DMS153 treated with DMSO at 0.1 percent for 48 hours (cell line): ENCODE measurements around the gene IFT81.
"Not testable (repeated sequence)": the region's sequence is repeated elsewhere in the genome, so short reads cannot be mapped to it uniquely, and the experiment has no call there.

ENCODE experiments used
- DNase-seq: peaks from one replicate; lab custom pipeline; 2025; ENCODE audit not compliant: unreplicated experiment; lab: John Stamatoyannopoulos, UW

Gene IFT81

GRCh38 chr12:110107369-110108281, 16.5 kb upstream of the IFT81 start:
- no peak for DNase-seq

DNA sequence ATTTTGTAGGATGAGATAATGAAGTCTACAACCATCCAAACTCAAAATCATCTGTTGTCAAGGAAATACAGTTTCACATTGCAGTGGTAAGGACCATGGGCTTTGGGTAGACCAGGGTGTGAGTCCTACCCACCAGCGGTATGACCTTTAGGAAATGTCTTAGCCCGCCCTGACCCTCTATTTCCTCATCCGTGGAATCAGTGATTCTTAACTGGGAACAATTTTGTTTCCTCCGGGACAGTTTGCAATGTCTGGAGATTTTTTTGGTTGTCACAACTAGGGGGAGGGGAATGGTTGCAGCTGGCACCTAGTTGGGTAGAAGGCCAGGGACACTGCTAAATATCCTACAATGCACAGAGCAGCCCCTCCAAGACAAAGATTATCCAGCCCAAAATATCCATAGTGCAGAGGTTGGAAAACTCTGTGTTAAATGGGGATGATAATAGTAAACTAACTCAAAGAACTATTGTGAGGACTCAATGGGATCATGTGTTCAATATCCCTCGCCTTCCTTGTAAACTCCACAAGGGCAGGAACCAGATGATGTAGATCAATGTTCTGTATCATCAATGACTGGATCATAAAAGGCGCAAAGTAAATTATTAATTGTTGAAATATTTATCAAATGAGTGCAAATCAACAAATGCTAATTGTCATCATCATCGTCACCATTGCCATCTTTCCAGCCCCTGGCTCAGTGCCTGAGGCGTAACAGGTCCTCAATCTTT, 15.7 kb upstream of the IFT81 start:
- no peak for DNase-seq

GRCh38 chr12:110109037-110109836, 14.9 kb upstream of the IFT81 start:
- DNase-seq, result no peak

DNA sequence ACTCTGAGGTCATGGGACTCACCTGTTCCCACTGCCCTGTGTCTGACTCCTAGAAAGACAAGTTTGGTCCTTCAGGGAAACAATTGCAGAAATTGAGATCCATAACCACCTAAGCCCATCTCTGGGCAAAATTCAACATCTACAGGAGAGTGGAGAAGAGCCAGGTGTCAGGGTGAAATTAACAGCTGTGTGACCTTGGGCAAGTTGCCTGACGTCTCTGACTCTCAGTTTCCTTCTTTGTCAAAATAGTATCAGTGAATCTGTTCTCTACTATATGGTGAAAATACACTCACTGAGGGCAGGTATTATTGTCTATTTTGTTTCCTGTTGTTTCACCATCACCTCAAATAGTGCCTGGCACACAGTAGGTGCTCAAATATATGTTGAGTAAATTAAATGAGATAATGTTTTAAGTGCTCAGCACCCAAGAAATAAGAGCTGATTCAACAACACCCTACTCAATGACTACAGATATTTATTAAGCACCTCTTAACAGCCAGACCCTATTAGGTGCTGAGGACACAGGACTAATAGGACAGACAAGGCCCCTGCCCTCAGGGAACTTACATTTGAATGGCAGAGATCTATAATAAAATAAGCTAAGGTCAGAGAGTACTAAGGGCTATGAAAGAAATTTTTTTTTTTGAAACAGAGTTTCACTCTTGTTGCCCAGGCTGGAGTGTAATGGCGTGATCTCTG, 14.2 kb upstream of the IFT81 start:
- no peak for DNase-seq

DNA sequence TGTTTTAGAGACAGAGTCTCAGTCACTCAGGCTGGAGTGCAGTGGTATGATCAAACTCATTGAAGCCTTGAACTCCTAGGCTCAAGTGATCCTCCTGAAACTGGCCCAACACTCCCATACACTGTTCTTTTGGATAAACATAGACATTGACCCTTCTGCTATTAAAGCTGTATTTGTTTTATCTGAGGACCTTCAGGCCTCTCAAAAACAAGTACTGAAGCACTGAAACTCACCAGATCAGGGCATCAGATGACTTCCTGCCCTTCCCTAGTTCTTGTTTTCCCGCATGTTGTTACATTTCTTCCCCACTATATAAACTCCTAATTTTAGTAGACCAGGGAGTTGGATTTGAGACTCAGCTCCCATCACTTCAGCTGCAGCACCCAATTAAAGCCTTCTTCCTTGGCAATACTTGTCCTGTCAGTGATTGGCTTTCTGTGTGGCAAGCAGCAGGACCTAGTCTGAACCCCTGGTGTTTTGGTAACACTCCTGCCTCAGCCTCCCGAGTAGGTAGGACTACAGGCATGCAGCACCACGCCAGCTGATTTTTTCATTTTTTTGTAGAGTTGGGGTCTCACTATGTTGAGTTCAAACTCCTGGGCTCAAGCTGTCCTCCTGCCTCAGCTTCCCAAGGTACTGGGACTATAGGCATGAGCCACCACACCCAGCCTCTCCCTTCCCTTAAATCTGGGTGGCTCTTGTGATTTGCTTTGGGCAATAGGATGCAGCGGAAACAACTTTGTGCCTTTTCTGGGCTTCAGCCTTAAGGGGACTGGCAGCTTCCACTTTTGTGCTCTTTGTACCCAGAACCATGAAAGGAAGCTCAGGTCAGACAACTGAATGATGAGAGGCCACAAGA, 12.5 kb upstream of the IFT81 start:
- no peak for DNase-seq

GRCh38 chr12:110112335-110112660, 11.9 kb upstream of the IFT81 start:
- no peak for DNase-seq

DNA sequence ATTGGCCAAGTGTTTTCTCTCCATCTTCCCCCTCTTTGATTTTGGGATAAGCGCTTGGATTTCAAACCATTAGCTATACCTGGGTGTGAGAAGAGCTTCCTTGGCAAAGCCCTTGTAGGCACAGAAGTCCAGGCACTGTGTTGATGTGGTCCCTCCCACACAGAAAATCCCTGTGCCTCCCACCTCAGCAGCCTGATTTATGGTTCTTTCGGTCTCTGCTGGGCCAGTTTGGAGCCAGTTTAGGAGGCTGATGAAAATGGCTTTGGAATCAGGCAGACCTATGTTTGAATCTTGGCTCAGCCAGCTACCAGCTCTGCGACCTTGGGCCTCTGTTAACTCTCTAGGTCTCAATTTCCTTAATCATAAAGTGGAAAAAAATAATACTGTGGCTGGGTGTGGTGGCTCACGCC, 9.6 kb upstream of the IFT81 start:
- no peak for DNase-seq

GRCh38 chr12:110115675-110116074, 8.5 kb upstream of the IFT81 start:
- no peak for DNase-seq

- DNase-seq, result no peak
Observed at GRCh38 chr12:110116623-110117022, 7.5 kb upstream of the IFT81 start.

GRCh38 chr12:110117210-110117609, 6.9 kb upstream of the IFT81 start:
- not testable (repeated sequence) for DNase-seq

- no peak for DNase-seq
Observed at GRCh38 chr12:110117956-110118685, 6.0 kb upstream of the IFT81 start.

GRCh38 chr12:110122929-110123328, 1.2 kb upstream of the IFT81 start:
- DNase-seq, result no peak

DNA sequence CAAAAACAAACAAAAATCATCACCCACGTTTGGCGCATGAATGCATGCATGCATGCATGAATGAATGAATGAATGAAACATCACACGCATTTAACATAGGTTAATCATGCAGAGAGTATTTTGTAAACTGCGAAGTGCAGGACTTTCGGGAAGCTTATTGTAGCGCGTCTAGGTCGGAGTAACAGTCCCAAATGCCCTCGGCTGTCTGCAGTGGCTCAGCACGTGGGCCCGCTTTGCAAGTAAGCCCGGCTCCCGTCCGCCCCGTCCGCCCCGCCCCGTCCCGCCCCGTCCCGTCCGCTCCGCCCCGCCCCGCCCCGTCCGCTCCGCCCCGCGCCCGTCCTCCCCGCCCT, 263 bp upstream of the IFT81 start:
- DNase-seq, result no peak

GRCh38 chr12:110126557-110126956, 2.4 kb downstream of the IFT81 start:
- no peak for DNase-seq

GRCh38 chr12:110134691-110135411, 10.7 kb downstream of the IFT81 start:
- no peak for DNase-seq

DNA sequence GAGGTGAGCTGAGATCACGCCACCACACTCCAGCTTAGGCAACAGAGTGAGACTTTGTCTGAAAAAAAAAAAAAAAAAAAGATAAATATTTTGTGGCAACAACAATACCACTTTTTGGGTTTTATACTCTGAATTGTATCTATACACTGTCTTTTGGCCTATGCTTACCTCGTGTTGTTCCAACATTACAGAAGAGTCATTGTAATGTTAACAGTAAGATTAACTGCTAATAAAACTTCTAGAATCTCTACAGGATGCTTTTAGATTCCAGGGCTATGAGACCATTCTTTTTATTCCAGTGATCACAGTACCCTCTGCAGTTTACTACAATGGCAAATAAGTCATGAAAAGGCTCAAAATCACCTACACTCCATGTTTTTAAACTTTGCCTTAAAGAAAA, 11.6 kb downstream of the IFT81 start:
- no peak for DNase-seq

- no peak for DNase-seq
Observed at GRCh38 chr12:110137786-110138185, 13.6 kb downstream of the IFT81 start.

- DNase-seq, result no peak
Observed at GRCh38 chr12:110141389-110141788, 17.2 kb downstream of the IFT81 start.

DNA sequence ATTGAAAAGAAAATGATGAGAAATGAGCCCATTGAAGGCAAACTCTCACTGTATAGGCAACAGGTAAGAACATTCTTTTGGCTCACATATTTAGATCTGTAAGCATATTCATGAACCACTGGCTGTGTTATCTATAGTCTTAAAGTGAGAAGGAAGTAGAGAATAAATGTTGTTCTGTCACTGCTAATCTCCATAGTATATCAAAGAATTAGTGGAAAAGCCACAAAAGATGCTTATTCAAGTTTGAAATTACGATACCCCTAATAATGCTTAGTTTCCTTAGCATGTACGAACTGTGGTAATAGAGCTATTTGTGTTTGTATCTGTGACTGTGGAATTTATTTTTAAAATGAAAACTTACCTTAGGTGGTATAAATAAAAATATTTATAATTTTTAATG, 22.8 kb downstream of the IFT81 start:
- no peak for DNase-seq
